A673 (cell line): ENCODE data around the gene S100A10.

Experiments
- CTCF ChIP-seq: fragments of 300-800, 200-600 bp; sonication (generic); conservative IDR thresholded peaks from 2 replicates; pipeline ENCODE4 v1.5.1; 2017; ENCODE audit warnings: low read depth, mild to moderate bottlenecking, antibody characterized with exemption, low read length, moderate library complexity, mixed read lengths
- EZH2 ChIP-seq: fragments of 200-600 bp; sonication (generic); IDR thresholded peaks from 2 replicates; pipeline ENCODE4 v1.6.1; 2017; ENCODE audit warnings: borderline replicate concordance, low read depth, mild to moderate bottlenecking, mixed read lengths, antibody characterized with exemption, low read length; ENCODE audit not compliant: poor library complexity, severe bottlenecking

DNA sequence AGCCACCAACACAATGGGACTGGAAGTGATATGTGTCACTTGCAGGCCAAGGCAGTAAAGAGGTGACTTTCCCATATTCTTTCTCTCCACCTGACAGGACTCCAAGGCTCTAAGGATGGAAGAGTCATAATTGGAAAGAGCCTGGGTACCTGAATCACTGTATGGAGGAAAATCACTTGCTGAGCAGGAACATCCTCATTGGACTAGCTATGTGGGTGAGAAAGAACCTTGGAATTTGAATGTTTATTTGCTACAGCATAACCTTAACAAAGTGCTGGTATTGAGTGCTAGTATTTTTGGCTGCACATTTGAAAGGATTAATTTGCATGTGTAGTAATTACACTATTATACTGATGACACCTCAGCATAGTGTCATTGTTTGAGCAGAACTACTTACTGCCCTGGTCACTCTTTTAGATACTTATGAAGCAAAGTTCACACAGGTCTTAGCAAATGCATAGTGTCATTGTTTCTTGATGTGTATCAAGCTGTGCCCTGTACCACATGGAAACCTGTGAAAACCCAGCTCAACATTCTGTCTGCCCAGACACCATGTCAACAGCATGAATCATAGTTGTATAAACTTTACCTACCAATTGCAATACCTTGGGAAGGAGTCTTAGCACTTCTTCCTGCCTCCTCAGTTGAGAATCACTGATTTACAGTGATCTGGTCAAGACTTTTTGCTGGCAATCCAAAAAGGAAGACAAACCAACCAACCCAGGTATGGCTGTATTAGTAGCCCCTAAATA lies 5.1 kb upstream of the S100A10 start:
- TF ChIP-seq CTCF = no peak
- TF ChIP-seq EZH2 = no peak
